Measurements from ENCODE around the gene HACE1. TPM values are rescaled to one million over a fixed set of nuclear protein-coding genes. Genes with fewer than 3 reads are reported as not detected.

Gene HACE1
- total RNA-seq, 4 donors from 2014 or later: 10.8 to 17.7 (median 11.6) TPM

- no peak overlapping the region for H3K4me3 ChIP-seq (ENCODE audit: low read depth, poor library complexity, severe bottlenecking)
- no peak for DNase-seq (ENCODE audit: low spot score in 2 of 2)
- WGBS, 2 donors: 90 to 93% methylated on average over 3 of the region's 3 CpGs
These were observed 64.4 kb downstream of the HACE1 start for GRCh38 chr6:104795363-104795762.

GRCh38 chr6:104789770-104790190 is 69.9 kb downstream of the HACE1 start:
- DNase-seq (ENCODE audit: low spot score in 2 of 2): no peak
- 50 to 54% methylated on average over 5 of the region's 5 CpGs for WGBS, 2 donors
- H3K4me3 ChIP-seq (ENCODE audit: low read depth, poor library complexity, severe bottlenecking): no peak overlapping the region
- no peak for TF ChIP-seq CTCF (IDR thresholded peaks at IDR 0.05)
- no peak for TF ChIP-seq POLR2A (IDR thresholded peaks at IDR 0.05)
- intact Hi-C loops (cut with DNase I; ENCODE audit: low total_unique reads): no loop called here

More at GRCh38 chr6:104795363-104795762, 64.4 kb downstream of the HACE1 start:
- intact Hi-C loops (cut with DNase I; ENCODE audit: low total_unique reads): no loop called here
- TF ChIP-seq POLR2A (IDR thresholded peaks at IDR 0.05) (no peak), CTCF (IDR thresholded peaks at IDR 0.05) (no peak)

- 77 to 85% methylated on average over 2 of the region's 2 CpGs for WGBS, 2 donors
- intact Hi-C loops (cut with DNase I; ENCODE audit: low total_unique reads): no loop called here
- no peak for DNase-seq (ENCODE audit: low spot score in 2 of 2)
- no peak overlapping the region for H3K4me3 ChIP-seq (ENCODE audit: low read depth, poor library complexity, severe bottlenecking)
- no peak for TF ChIP-seq CTCF (IDR thresholded peaks at IDR 0.05)
- TF ChIP-seq POLR2A (IDR thresholded peaks at IDR 0.05): no peak
These were observed 71.3 kb downstream of the HACE1 start for GRCh38 chr6:104788400-104788799.

GRCh38 chr6:104787305-104787704 is 72.4 kb downstream of the HACE1 start:
- intact Hi-C loops (cut with DNase I; ENCODE audit: low total_unique reads): no loop called here
- H3K4me3 ChIP-seq (ENCODE audit: low read depth, poor library complexity, severe bottlenecking): no peak overlapping the region
- WGBS, 2 donors: 88 to 100% methylated on average over 2 of the region's 2 CpGs
- no peak for DNase-seq (ENCODE audit: low spot score in 2 of 2)
- no peak for TF ChIP-seq POLR2A (IDR thresholded peaks at IDR 0.05)
- no peak for TF ChIP-seq CTCF (IDR thresholded peaks at IDR 0.05)

- TF ChIP-seq POLR2A (IDR thresholded peaks at IDR 0.05) (no peak), CTCF (IDR thresholded peaks at IDR 0.05) (no peak)
- no peak overlapping the region for H3K4me3 ChIP-seq (ENCODE audit: low read depth, poor library complexity, severe bottlenecking)
- WGBS, 2 donors: 22 to 27% methylated on average over 2 of the region's 2 CpGs
- intact Hi-C loops (cut with DNase I; ENCODE audit: low total_unique reads): no loop called here
- no peak for DNase-seq (ENCODE audit: low spot score in 2 of 2)
These were observed 74.8 kb downstream of the HACE1 start for GRCh38 chr6:104784884-104785283.

GRCh38 chr6:104771258-104771832 is 88.4 kb downstream of the HACE1 start:
- intact Hi-C loops (cut with DNase I; ENCODE audit: low total_unique reads): no loop called here
- DNase-seq (ENCODE audit: low spot score in 2 of 2): no peak
- H3K4me3 ChIP-seq (ENCODE audit: low read depth, poor library complexity, severe bottlenecking): no peak overlapping the region
- no peak for TF ChIP-seq POLR2A (IDR thresholded peaks at IDR 0.05)
- TF ChIP-seq CTCF (IDR thresholded peaks at IDR 0.05): no peak
- 66 to 76% methylated on average over 2 of the region's 2 CpGs for WGBS, 2 donors
